Stimulated activated CD8-positive, alpha-beta memory T cell treated with anti-CD3 and anti-CD28 coated beads, Interleukin-4, amount 100 ng/mL, for 1 hour (primary cell): ENCODE data around the gene ARHGAP25.

Experiments
- DNase-seq, 2 donors: peaks; one replicate each; pipeline ENCODE4 v3.0.0-alpha.2; 2020; ENCODE audit warnings: low read depth in 2 of 2, low spot score in 1 of 2

The ARHGAP25 gene

GRCh38 chr2:68734688-68735525 is at the start of gene ARHGAP25:
Gene ARHGAP25, plus strand, starts transcription at chr2:68734811. Its CDS starts 389 bp downstream, at chr2:68735200.
- DNase-seq: no peak

GRCh38 chr2:68686178-68686577 is 48.4 kb upstream of the ARHGAP25 start:
- no peak for DNase-seq

GRCh38 chr2:68687018-68687417 is 47.6 kb upstream of the ARHGAP25 start:
- no peak for DNase-seq

GRCh38 chr2:68689553-68690537 is 44.8 kb upstream of the ARHGAP25 start:
- no peak for DNase-seq

GRCh38 chr2:68690851-68691250 is 43.8 kb upstream of the ARHGAP25 start:
- no peak for DNase-seq

- DNase-seq: no peak
These were observed 42.1 kb upstream of the ARHGAP25 start for GRCh38 chr2:68692511-68692910.

- no peak for DNase-seq
These were observed 40.7 kb upstream of the ARHGAP25 start for GRCh38 chr2:68693951-68694350.

GRCh38 chr2:68695971-68696370 is 38.6 kb upstream of the ARHGAP25 start:
- no peak for DNase-seq

- no peak for DNase-seq
These were observed 38.1 kb upstream of the ARHGAP25 start for GRCh38 chr2:68696554-68696953.

- no peak for DNase-seq
These were observed 35.8 kb upstream of the ARHGAP25 start for GRCh38 chr2:68698567-68699377.

- no peak for DNase-seq
These were observed 34.1 kb upstream of the ARHGAP25 start for GRCh38 chr2:68700560-68700959.

GRCh38 chr2:68706637-68707036 is 28.0 kb upstream of the ARHGAP25 start:
- DNase-seq: no peak

- DNase-seq: no peak
These were observed 26.0 kb upstream of the ARHGAP25 start for GRCh38 chr2:68708629-68709028.

GRCh38 chr2:68709421-68709911 is 25.1 kb upstream of the ARHGAP25 start:
- DNase-seq: no peak

- no peak for DNase-seq
These were observed 24.3 kb upstream of the ARHGAP25 start for GRCh38 chr2:68710336-68710735.

- no peak for DNase-seq
These were observed 23.9 kb upstream of the ARHGAP25 start for GRCh38 chr2:68710756-68711155.

- DNase-seq: no peak
These were observed 19.7 kb upstream of the ARHGAP25 start for GRCh38 chr2:68714866-68715265.

GRCh38 chr2:68715353-68716041 is 19.1 kb upstream of the ARHGAP25 start:
- DNase-seq: no peak

GRCh38 chr2:68716604-68717304 is 17.9 kb upstream of the ARHGAP25 start:
- no peak for DNase-seq

GRCh38 chr2:68717305-68717661 is 17.3 kb upstream of the ARHGAP25 start:
- no peak for DNase-seq
